T47D (cell line): ENCODE results near the gene TIAM1.

Experiments
- DNase-seq, 2 experiments: peaks; one replicate each; pipeline versions ENCODE4 v3.0.0 to v3.0.0-alpha.2; 2011 to 2012; ENCODE audit warnings: low read depth in 1 of 2, low spot score in 1 of 2
- JUND ChIP-seq: IDR thresholded peaks from 2 replicates; pipeline ENCODE4 v1.6.1; 2012; ENCODE audit warnings: low read depth
- in situ Hi-C: cut with HindIII; loops from 2 replicates; pipeline ENCODE4 v1.10.0; 2016; ENCODE audit warnings: low sequenced_read_pairs, low pct_unique_long_range_greater_than_20kb

The TIAM1 gene

GRCh38 chr21:31267644-31268043, 76.4 kb downstream of the TIAM1 start:
- in situ Hi-C loops, result no loop called here
- no peak for DNase-seq
- no peak for TF ChIP-seq JUND

- TF ChIP-seq JUND, result no peak
- in situ Hi-C loops, result no loop called here
- DNase-seq, result no peak
Measured at GRCh38 chr21:31266241-31266640, 77.8 kb downstream of the TIAM1 start.

DNA sequence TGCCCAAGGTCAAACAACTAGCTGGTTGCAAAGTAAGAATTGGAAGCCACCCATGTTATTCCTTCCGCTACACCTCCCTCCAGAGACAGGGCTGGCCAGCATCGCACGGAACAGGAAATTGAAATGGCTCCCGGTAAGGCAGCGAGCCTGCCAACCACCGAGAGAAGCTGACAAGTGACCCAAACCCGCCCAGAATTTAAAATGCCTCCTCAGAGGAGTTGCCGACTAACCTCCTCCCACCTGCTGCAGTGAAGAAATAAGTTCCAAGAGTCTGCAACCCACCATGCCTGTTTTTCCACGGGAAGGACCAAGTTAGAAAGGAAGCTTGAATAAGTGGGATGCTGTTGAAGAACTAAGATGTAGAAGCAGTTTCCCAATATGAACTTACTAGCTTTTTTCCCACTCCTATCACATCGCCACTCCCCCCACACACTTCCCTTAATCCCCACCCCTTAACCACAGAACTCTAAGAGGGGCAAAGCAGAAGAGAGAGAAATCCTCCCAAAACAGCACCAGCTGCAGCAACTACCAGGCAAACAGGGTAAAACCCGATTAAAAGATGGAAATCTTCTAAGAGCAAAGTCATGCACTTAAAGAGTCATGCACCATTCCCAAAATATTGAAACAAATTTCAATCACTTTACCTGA, 78.6 kb downstream of the TIAM1 start:
- no peak for TF ChIP-seq JUND
- in situ Hi-C loops, result no loop called here
- no peak for DNase-seq

DNA sequence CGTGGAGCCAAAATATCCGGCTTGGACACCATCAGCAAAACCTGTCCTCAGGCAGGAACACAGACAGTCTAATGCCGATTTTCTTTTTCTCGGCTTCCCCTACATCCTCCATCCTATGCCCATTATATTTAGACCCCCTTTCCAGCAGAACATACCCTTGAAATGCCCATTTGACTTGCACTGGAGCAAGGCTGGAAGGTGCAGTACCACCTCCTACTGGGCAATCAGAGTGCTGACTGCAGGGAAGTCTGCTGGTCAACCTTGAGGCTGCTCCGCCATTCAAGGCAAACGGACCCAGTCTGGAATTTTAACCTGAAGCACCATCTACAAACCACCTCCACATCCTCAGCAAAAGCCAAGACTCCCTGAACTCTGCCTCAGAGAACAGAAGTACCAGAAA, 79.5 kb downstream of the TIAM1 start:
- in situ Hi-C loops, result no loop called here
- TF ChIP-seq JUND, result no peak
- DNase-seq, result no peak

- in situ Hi-C loops, result no loop called here
- TF ChIP-seq JUND, result no peak
- DNase-seq, result no peak
Measured at GRCh38 chr21:31262728-31263127, 81.3 kb downstream of the TIAM1 start.

- TF ChIP-seq JUND, result no peak
- in situ Hi-C loops, result no loop called here
- DNase-seq, result no peak
Measured at GRCh38 chr21:31261759-31262158, 82.3 kb downstream of the TIAM1 start.

DNA sequence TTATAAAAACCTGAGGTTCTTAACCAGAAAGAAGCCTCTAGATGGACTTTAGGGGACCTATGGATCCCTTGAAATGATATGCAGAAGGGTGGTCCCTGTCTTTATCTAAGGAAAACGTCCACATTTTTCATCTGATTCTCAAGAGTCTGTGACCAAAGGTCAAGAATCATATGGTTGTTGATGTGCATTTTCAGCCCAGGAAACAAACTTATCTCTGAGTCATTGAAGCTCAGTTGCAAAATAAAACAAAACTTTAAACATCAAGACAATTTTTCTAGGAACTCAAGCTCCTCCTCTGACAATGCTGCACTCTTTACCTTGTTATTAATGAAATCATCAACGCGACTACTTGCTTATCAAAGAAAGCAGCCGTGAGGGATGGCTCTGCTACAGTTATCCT, 83.3 kb downstream of the TIAM1 start:
- in situ Hi-C loops, result no loop called here
- DNase-seq, result no peak
- no peak for TF ChIP-seq JUND

DNA sequence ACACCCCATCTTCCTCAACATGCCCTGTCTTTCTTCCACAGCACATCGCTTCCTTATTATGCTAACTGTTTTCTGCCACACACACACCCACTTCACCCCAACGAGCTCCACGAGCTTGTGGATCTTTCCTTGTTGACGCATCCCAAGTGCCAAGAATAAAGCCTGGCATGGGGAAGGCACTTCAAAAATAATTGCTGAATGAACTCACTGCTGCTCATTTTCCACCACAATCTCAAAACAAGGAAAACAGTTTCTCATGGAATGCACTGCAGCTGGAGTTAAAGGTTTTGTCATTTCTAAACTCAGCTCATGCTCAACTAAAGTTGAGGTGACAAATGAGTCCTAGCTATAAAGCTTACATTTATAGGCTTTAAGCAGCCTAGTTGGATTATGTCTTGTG, 86.0 kb downstream of the TIAM1 start:
- TF ChIP-seq JUND, result no peak
- no peak for DNase-seq
- in situ Hi-C loops, result no loop called here

DNA sequence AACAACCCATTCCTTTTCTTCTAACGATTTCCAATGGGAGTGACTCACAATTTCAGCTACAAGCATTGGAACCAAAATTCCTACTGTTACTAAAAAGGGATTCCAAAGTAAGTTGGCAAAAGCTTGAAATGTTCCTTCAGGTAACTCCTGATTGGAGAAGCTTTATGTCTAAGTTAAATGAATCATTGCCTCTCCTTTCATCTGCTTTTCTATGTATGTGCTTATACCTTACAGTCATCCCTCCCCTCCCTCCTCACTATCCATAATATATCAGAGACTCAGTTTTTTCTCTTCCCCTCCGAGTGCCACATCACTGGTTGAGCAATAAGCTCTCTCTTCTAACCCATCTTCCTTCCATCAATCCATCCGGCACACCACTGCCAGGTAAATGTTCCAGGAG, 86.8 kb downstream of the TIAM1 start:
- no peak for DNase-seq
- in situ Hi-C loops, result no loop called here
- no peak for TF ChIP-seq JUND

GRCh38 chr21:31255896-31256295, 88.2 kb downstream of the TIAM1 start:
- no peak for DNase-seq
- in situ Hi-C loops, result no loop called here
- no peak for TF ChIP-seq JUND

DNA sequence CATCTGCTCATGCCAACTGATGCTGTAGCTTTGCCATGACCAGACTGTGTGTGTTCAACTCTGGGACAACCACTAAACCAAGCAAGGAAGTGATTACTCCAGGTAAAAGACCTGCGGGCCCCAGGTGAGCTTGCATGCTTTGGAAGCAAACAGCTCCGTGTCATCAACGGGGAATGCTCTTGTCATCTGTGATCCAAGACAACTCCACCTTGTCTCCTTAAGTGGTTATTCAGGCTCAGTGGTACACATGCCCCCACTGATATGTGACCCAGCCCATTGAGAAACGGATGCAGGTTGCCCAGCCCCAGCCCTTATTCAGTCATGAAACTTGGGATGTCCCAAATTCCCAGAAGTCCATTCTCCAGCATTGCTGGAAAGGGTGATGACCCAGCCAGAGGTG, 89.0 kb downstream of the TIAM1 start:
- in situ Hi-C loops, result no loop called here
- TF ChIP-seq JUND, result no peak
- DNase-seq, result no peak

GRCh38 chr21:31254131-31254530, 89.9 kb downstream of the TIAM1 start:
- no peak for DNase-seq
- no peak for TF ChIP-seq JUND

DNA sequence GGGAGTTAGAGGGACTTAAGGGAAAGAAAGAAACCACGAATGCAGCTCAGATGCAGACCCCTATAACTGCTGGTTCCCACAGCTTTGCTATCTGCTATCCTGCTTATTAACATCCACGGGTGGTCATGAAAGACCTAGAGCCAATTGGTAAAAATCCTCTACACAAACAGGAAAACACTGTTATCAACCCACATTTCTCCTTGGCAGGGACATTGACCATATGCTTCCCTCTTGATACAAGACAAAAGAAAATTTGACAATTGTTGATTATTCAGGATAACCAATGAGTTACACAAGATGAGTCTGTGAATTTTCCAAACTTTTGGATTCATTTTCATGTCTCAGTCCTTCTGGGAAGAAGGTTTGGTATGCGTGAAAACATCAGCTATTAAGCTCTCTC, 90.4 kb downstream of the TIAM1 start:
- no peak for TF ChIP-seq JUND
- no peak for DNase-seq
- in situ Hi-C loops, result no loop called here

More at GRCh38 chr21:31254131-31254530, 89.9 kb downstream of the TIAM1 start:
- in situ Hi-C loops, result no loop called here

GRCh38 chr21:31252611-31253010, 91.5 kb downstream of the TIAM1 start:
- TF ChIP-seq JUND, result no peak
- DNase-seq, result no peak
- in situ Hi-C loops, result no loop called here
